Embryonic facial prominence (tissue), 1 donor: ENCODE data around the gene OTUD3.
A peak's percentile ranks its signal among the peaks of the same experiment; 100 is the strongest.
"Not testable (repeated sequence)": the region's sequence is repeated elsewhere in the genome, so short reads cannot be mapped to it uniquely, and the experiment has no call there.

Experiments
- DNase-seq: peaks from one replicate; pipeline ENCODE4 v3.0.0-alpha.2; 2016; ENCODE audit errors: extremely low spot score

Gene OTUD3

GRCh38 chr1:19882111-19883071, at the start of gene OTUD3:
OTUD3 (plus strand) TSS chr1:19882395; CDS start chr1:19882514, 119 bp downstream.
- peak; percentile 94 for DNase-seq

DNA sequence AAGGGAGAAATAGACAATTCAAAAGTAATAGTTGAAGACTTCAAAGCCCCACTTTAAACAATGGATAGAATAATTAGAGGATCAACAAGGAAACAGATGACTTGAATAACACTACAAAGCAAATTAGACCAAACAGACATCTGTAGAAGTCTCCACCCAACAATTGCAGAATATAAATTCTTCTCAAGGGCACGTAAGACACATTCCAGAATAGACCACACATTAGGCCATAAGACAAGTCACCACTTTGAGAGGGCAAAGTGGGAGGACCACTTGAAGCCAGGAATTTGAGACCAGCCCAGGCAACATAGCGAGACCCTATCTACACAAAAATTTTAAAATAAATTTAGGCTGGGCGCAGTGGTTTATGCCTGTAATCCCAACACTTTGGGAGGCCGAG, 46.6 kb upstream of the OTUD3 start:
- no peak for DNase-seq

GRCh38 chr1:19837866-19838265, 44.3 kb upstream of the OTUD3 start:
- no peak for DNase-seq

GRCh38 chr1:19840228-19840627, 42.0 kb upstream of the OTUD3 start:
- no peak for DNase-seq

GRCh38 chr1:19844731-19845495, 37.3 kb upstream of the OTUD3 start:
- no peak for DNase-seq

- no peak for DNase-seq
Observed at GRCh38 chr1:19845555-19845954, 36.6 kb upstream of the OTUD3 start.

GRCh38 chr1:19846338-19846737, 35.9 kb upstream of the OTUD3 start:
- DNase-seq = no peak

DNA sequence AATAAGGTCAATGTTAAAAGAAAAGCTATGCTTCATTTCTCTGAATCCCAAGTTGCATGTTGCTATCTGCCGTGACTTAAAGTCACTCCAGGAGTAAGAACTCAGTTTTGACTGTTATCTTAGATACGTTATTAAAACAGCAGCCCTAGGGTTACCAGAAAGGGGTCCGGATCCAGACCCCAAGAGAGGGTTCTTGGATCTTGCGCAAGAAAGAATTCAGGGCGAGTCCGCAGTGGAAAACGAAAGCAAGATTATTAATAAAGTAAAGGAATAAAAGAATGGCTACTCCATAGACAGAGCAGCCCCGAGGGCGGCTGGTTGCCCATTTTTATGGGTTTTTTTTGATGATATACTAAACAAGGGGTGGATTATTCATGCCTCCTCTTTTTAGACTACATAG, 34.9 kb upstream of the OTUD3 start:
- not testable (repeated sequence) for DNase-seq

GRCh38 chr1:19849307-19849706, 32.9 kb upstream of the OTUD3 start:
- DNase-seq = not testable (repeated sequence)

DNA sequence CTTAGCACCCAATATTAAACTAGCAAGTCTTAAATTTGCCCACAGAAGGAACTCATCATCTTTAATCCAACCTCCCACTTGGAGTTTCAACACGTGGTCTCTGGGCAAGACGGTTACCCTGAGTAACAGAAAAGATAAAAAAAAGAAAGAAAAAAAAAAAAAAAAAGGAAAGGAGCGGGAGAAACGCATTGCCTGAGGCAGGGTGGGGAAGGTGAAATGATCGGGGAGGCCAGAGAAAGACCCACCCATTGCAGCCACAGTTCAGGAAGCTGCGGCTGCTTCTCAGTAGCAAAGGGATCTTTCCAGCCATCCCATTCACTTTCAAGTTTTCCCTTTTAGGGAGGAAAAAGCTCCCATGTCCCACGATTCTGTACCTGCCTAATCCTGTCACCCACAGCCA, 32.0 kb upstream of the OTUD3 start:
- DNase-seq = no peak

DNA sequence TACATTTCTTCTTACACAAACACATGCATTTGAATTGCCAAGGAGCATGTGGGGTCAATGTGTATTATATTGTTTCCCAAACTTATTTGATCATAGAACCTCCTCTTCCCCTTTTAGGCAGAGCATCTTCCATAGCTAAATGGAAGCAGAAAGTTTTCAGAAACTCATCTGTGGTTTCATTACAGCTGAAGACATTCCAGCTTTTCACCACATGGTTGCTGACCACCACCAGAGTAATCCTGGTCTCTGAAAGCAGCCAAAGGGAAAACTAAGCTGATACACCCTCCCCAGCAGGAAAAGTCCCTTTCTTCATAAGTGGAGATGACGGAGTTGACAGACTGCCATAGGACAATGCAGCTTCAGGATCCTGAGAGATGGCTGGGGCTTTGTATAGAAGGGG, 30.2 kb upstream of the OTUD3 start:
- DNase-seq = no peak

- no peak for DNase-seq
Observed at GRCh38 chr1:19854866-19855265, 27.3 kb upstream of the OTUD3 start.

GRCh38 chr1:19858893-19859292, 23.3 kb upstream of the OTUD3 start:
- DNase-seq = no peak

DNA sequence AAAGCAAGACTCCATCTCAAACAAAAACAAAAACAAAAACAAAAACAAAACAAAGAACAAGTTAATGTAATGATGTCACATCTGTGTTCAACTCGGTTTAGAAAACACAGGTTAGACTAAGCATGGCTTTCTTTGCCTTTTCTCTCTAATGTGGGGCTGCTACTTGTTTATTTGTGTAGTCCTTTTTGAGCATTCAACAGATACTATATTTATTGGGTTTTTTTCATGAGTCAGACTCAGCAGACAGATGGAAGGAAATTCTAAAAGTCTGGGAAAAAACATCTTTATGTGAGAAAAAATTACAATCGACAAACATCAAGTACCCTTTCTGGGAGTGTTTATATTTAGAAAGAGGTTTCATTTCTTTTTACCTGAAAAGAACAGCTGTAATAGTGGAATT, 22.3 kb upstream of the OTUD3 start:
- no peak for DNase-seq

DNA sequence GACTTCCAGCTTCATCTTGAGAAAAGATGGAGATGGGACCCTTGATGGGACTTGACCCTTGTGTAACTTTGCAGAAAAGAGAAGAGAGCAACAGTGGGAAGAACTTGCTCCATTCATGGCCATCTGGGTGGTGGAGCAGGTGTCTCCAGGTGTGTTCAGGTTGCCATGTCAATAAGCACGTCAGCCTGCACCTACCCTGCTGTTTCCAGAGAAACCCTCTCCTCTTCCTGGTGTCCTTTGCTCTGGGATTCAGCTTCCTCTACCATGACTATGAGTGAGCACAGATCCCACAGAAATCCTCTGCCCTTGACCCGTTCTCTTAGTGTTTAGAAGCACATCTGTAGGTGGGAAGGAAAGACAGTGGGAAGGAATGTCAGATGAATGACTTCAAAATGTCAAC, 21.8 kb upstream of the OTUD3 start:
- no peak for DNase-seq

- no peak for DNase-seq
Observed at GRCh38 chr1:19861034-19861433, 21.2 kb upstream of the OTUD3 start.

DNA sequence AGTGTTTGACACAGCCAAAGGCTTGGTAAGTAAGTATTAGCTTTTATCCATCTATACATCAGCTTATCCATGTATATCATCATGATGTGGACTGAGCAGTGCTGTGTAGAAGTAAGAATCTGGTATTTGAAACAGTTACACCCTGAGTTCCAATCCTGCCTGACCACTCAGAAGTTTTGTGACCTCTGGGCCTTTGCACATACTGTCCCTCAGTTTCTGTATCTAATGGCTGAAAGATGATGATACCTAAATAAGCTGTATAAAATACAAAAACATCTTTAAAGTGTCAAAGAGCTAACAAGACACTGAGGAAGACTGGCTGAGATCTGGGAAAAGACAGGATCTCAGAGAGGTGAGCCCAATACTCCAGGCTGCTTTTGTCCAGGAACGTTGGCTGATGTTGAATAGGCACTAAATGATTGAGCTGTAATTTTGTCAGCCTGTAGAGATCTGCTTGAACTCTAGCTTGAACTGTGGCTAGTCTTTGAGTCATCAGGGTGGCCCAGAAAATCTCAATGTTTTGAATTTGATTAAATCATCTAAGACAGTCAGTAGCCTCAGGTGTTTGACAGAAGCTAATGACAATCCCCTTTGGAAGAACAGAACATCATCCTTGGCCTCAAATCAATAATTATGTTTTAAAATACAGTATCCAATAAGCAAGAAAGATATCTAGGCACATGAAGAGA, 20.2 kb upstream of the OTUD3 start:
- DNase-seq = no peak

- DNase-seq = no peak
Observed at GRCh38 chr1:19862944-19863343, 19.3 kb upstream of the OTUD3 start.

- no peak for DNase-seq
Observed at GRCh38 chr1:19864570-19865160, 17.5 kb upstream of the OTUD3 start.

GRCh38 chr1:19866029-19866428, 16.2 kb upstream of the OTUD3 start:
- DNase-seq = no peak

- DNase-seq = no peak
Observed at GRCh38 chr1:19866758-19867157, 15.4 kb upstream of the OTUD3 start.

- not testable (repeated sequence) for DNase-seq
Observed at GRCh38 chr1:19868575-19868974, 13.6 kb upstream of the OTUD3 start.
